Measurements from ENCODE around the gene HOXA6. TPM values are rescaled to one million over a fixed set of nuclear protein-coding genes. Genes with fewer than 3 reads are reported as not detected.

HOXA6 gene
- total RNA-seq, 4 donors from 2014 or later = 1.1 to 1.6 TPM; not detected in 2

DNA sequence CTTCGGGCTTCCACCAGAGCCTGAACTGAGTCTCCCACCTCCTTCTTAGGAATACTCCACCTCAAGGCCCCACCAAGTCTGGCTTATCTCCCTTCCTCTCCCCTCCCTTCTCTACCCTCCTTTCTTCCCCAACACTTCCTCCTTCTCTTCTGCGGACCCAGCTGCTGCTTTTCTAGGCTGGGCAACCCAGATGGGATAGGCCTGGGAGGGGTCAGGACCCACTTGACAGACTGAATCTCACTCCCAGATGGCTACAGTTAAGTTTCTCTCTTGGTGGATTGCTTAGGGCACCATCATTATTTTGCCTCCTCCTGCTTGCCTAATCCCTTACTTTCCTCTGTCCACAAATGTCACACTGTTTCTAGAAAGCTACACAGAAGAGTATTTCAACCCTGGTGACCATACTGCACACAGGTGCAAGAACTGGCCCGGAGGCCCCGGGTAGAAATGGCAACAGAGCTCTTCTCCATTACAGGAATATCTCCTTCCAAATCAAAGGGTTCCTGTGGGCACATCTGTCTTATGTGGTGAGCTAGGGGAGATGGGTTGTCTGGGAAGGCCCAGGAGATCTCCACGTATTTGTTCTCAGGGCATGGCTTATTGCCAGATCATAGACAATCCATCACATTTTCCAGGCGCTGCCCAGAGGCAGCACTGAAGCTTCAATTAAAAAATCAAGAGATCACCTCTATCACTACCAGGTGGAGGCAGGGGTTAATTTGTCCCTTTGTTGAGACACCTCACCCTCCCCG, 42.6 kb upstream of the HOXA6 start:
- Histone ChIP-seq H3K4me1 (peaks cover 16 to 35% of the 10 kb centered on the region in 2 donors), H3K27me3 (peaks cover 91% of the 10 kb centered on the region), H3K36me3 (no peaks in the 10 kb centered on the region), H3K4me3 (replicated peaks in 1 of 3) (no peak overlapping the region), H3K9me3 (no peaks in the 10 kb centered on the region), H3K27ac (no peak overlapping the region)
- no peak for TF ChIP-seq POLR2A (IDR thresholded peaks at IDR 0.05)
- TF ChIP-seq, protein P1, sequence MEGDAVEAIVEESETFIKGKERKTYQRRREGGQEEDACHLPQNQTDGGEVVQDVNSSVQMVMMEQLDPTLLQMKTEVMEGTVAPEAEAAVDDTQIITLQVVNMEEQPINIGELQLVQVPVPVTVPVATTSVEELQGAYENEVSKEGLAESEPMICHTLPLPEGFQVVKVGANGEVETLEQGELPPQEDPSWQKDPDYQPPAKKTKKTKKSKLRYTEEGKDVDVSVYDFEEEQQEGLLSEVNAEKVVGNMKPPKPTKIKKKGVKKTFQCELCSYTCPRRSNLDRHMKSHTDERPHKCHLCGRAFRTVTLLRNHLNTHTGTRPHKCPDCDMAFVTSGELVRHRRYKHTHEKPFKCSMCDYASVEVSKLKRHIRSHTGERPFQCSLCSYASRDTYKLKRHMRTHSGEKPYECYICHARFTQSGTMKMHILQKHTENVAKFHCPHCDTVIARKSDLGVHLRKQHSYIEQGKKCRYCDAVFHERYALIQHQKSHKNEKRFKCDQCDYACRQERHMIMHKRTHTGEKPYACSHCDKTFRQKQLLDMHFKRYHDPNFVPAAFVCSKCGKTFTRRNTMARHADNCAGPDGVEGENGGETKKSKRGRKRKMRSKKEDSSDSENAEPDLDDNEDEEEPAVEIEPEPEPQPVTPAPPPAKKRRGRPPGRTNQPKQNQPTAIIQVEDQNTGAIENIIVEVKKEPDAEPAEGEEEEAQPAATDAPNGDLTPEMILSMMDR (IDR thresholded peaks at IDR 0.05) = no peak
- WGBS, 2 donors = 33 to 46% methylated on average over 7 of the region's 7 CpGs
- intact Hi-C loops (cut with DNase I) = loop anchor here (10.0 kb wide), 1 partner anchor 905 kb away; no protein-coding TSS in a partner anchor
- DNase-seq = no peak

DNA sequence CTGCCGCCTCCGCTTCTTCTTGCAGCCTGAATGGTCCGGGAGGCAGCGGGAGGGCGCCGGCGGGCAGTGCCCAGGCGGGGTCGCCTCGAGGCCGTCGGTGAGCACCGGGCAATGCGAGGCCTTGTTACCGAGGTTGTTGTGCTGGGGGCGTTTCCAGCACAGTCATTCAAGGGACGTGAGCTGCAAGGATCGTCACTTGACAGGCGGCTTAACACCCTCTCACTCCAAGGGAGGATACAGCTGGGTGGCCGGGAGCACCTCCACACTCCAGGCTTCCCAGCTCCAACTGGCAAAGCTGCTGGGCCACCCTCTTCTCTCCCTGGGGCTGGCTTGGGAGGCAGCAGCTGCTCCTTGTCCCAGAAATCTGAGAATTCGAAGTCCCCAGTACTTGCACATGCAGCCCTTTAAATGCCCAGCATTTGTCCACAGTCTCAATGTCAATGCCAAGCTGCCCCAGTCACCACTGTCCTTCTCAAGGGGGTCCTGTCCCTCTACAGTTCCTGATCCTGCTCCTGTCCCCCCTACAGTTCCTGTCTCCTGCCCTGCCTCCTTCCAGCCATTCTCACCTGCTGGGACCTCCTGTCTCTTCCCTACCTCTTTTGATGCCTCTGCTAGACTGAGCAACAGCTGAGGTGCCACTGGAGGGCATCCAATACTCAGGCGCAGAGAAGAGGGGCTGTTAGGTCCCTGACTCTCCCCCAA, 41.9 kb upstream of the HOXA6 start:
- DNase-seq = no peak
- TF ChIP-seq, protein P1 (IDR thresholded peaks at IDR 0.05) = no peak
- no peak for TF ChIP-seq POLR2A (IDR thresholded peaks at IDR 0.05)
- intact Hi-C loops (cut with DNase I) = no loop called here
- Histone ChIP-seq H3K27ac (no peak overlapping the region), H3K4me3 (replicated peaks in 1 of 3) (no peak overlapping the region), H3K27me3 (peaks cover 91% of the 10 kb centered on the region), H3K9me3 (no peaks in the 10 kb centered on the region), H3K36me3 (no peaks in the 10 kb centered on the region), H3K4me1 (peaks cover 20 to 41% of the 10 kb centered on the region in 2 donors)
- WGBS, 2 donors = 6 to 16% methylated on average over 4 to 21 of the region's 22 CpGs

DNA sequence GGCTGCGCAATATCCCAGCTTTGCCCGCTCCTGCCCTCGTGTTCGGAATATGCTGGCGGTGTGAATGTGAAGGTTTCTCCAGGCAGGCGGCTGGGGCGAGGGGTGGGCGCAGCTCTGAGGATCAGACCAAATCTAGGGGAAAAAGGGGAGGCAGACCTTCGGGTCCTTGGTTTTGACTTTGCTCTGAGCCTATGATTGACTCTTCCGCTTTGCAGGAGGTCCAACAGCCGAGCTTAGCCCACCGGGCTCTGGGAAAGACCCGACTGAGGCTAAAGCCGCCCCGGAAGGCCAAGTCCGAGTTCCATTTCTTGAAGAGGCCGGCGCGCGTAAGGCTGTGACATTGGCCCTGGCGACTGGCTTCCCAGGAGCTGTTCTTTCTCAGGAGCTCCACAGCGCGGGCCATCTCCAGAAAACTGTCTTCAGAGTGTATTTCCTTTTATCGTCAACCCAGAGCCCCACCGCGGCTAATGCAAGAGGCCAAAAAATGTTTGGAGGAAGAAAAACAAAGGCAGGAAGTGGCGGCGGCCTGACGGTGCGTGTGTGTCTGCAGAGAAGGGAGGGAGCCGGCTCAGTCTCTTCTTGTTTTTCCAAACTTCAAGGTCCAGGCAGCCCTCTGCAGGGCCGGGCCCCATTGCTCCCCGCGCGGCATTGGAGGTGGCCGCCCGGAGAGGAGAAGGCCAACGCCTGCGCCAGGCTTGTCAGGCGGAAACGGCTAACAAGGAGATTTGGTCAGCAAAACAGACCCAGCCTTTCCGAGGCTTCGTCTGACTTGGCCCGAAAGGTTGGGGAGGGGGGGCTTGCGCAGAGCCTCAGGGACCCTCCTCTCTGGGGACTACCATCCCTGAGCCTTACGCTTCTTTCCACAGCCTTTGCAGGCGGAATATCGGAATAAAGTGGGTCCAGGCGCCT, 41.1 kb upstream of the HOXA6 start:
- Histone ChIP-seq H3K27ac (no peak overlapping the region), H3K4me3 (replicated peaks in 1 of 3) (no peak overlapping the region), H3K4me1 (peaks cover 26 to 49% of the 10 kb centered on the region in 2 donors)

DNA sequence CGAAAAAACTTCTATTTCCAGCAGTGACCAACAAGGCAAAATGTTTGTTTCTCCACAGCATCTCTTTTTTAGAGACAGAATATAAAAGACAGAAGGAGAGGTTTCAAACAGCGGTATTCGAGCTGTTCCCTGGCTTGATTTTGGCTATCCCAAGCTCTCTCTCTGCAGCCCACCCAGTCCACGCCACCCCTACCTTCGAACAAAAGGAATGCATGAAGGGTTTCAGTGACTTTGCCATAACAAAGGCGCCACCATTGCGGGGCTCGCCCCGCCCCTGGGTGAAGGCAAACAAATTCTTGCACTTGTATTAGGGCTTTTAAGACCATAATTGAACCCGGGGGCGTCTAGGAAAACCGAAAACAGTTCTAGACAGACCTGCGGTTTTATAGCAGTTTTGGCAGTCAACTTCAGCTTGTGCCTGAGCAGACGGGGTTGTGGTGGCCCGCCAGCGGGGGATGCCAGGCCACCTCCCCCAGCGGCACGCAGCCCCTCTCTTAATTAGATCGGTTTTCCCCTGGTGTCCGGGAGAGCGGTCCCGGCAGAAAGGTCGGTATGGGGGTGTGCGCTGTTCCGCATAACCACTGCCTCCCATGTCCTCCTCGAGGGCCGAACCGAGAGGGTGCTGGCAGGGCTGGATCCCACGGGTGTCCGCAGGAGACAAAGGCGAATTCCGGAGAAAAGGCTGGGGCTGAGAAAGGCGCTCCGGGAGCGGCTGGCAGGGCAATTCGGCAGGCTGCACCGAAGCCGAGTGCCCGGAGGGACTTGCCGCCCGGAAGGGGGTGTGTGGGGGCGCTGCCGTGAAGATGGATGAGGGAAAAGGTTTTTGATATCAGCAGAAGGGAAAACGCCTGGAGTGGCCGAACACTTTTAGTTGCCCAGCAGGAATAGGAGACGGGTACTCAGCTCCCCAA, 40.2 kb upstream of the HOXA6 start:
- 7% methylated on average over 37 to 38 of the region's 46 CpGs for WGBS, 2 donors
- Histone ChIP-seq H3K9me3 (no peaks in the 10 kb centered on the region), H3K4me3 (replicated peaks in 1 of 3) (no peak overlapping the region), H3K36me3 (no peaks in the 10 kb centered on the region), H3K27ac (no peak overlapping the region), H3K27me3 (peaks cover 91% of the 10 kb centered on the region), H3K4me1 (peaks cover 20 to 48% of the 10 kb centered on the region in 2 donors)
- intact Hi-C loops (cut with DNase I) = no loop called here
- no peak for DNase-seq
- no peak for TF ChIP-seq POLR2A (IDR thresholded peaks at IDR 0.05)
- TF ChIP-seq, protein P1 (IDR thresholded peaks at IDR 0.05) = no peak

More for the DNA sequence above, 41.1 kb upstream of the HOXA6 start:
- DNase-seq = no peak
- Histone ChIP-seq H3K36me3 (no peaks in the 10 kb centered on the region), H3K9me3 (no peaks in the 10 kb centered on the region), H3K27me3 (peaks cover 91% of the 10 kb centered on the region)
- TF ChIP-seq POLR2A (IDR thresholded peaks at IDR 0.05) = no peak
- TF ChIP-seq, protein P1 (IDR thresholded peaks at IDR 0.05) = no peak
- intact Hi-C loops (cut with DNase I) = no loop called here
- WGBS, 2 donors = 7% methylated on average over 25 to 45 of the region's 49 CpGs
